HEK293T (cell line): ENCODE results near the gene PHKG2.

Source experiments
- BHLHE40 ChIP-seq: fragments of 450-650 bp; IDR thresholded peaks from 2 replicates; pipeline ENCODE4 v1.6.1; 2016; ENCODE audit warnings: mild to moderate bottlenecking, moderate library complexity, borderline replicate concordance
- CTBP1 ChIP-seq: fragments of 450-650 bp; IDR thresholded peaks from 2 replicates; pipeline ENCODE4 v1.6.1; 2016; ENCODE audit warnings: borderline replicate concordance
- TARDBP ChIP-seq: fragments of 450-650 bp; IDR thresholded peaks from 2 replicates; pipeline ENCODE4 v1.6.1; 2016
- ZNF384 ChIP-seq: fragments of 450-650 bp; IDR thresholded peaks from 2 replicates; pipeline ENCODE4 v1.6.1; 2016

- TF ChIP-seq ZNF384 (no peak), CTBP1 (no peak), TARDBP (no peak), BHLHE40 (no peak)
Observed at GRCh38 chr16:30706046-30706445, 42.2 kb upstream of the PHKG2 start.
